Activated effector memory CD4-positive, alpha-beta T cell treated with anti-CD3 and anti-CD28 coated beads, Interleukin-2, amount 50 U/mL, for 16 hours (primary cell): ENCODE measurements around the gene SORD.

Experiments
- DNase-seq: peaks from one replicate; pipeline ENCODE4 v3.0.0-alpha.2; 2020

The SORD gene

DNA sequence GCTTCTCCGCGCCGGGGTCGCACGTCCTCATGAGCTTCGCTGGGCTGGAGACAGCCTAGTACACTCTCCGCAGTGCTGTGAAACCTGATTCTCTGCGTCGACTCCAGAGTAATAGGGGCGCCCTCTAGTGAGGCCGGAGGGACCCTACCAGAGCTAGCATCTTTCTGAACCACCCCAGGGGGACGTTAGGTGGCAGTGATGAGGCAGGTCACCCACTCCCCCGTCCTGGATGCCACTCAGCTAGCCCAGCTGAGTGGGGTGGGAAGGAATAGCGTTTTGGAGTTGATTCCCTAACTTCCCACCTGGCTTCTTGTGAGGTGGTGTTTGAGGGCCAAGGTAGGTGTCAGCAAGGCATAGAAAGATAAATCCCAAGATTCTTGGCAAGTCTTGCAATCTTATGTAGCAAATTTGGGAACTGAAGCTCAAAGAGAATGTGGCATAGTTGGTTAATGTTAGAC, 95.2 kb downstream of the SORD start:
- peak; percentile 93 for DNase-seq

DNA sequence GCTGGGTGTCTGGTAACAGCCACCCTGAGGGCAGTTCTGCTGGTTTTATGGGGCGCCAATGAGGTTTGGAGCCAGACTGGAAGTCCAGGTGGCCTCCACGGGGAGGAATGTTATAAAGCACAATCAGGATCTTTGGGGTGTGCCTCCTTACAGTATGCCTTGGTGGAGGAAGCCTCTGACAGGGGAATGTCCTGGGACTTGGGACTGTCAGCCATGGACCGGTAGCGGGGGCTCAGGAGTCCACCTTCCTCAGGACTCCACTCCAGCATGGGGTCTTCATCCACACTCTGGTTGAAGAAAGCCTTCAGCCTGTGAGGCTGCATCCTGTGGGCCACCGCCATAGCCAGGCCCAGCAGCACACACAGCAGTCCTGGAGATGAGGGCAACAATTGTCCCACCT, 96.0 kb downstream of the SORD start:
- no peak for DNase-seq

DNA sequence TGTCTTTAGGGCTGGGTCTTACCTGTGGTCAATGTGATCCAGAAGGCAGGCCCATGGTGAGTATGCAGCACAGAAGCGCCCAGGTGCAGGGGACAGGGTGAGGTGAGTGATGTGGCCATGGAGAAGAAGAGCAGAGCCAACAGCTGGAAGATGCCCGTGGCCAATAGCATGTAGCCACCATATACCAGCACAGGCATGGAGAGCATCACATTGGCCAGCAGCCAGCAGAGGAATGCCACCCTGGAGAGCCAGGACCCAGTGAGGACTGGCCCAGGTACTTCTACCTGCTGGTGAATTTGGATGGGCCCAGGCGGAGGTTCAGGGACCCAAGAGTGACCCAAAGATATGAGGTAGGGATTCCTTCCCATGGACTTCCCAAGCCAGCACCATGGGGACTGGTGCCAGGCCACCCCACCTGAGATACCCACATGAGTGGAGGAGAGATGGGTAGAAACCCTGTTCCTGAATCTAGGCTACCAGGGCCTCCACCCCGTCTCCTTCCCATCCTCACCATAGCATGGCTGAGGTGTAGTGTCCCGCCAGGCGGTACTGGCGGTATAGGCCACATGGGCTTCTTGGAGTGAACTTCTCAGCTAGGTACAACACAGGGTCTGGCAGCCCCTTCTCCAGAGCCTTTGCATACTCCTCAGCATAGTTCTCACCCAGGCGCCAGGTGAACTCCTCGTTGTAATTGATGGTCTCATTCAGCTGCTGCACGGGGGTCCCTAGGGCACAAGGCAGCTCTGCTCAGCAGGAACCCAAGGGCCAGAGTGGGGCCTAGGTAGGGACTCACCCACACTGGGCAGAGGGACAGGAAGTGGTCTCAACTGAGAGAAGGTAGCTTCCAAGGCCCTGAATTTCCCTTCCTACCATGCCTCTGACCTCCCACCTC, 97.3 kb downstream of the SORD start:
- no peak for DNase-seq

DNA sequence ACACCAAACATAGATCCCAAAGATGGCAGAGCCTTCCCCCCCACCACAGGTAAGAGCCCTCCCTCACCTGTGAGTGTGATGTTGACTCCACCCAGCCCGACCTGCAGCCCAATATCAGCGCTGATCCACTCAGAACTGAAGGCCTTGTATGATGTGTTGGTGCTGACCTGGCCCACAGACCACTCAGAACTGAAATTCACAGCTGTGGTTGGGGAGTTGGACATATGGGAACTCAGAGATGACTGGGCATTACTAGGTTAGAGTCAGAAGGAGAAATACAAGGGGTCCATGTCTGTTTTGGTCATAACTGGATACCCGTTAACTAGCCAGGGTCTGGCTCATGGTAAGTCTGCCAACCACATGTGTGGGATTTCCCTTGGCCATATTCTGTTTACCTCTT, 98.0 kb downstream of the SORD start:
- DNase-seq: no peak

DNA sequence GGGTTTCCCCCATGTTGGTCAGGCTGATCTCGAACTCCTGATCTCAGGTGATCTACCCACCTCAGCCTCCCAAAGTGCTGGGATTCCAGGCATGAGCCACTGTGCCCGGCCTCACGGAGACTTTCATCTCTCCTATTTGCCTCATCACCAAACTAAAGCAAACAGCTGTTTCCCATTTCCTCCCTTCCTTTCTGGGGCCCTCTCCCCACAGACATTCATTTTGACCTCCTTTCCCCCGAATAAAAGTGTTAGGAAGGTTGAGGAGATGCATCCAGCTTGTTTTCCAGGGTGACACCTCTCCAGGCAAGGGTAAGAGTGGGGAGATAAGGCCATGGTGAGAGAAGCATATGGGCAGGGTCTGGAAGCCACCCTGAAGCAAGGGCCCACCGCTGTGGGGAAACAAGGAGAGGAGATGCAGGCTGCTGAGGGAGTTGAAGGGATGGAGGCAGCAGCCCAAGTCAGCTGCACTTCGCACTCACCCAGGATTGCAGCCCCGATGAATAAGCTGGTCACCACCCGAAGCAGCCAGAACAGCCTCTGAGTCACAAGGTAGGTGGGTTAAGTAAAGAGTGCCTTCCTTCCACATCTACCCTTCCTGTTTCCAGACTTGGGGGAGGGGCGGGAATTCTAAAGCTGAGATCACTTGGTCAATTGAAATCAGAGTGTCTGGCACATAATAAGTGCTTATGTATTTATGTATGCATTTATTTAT, 98.9 kb downstream of the SORD start:
- no peak for DNase-seq

DNA sequence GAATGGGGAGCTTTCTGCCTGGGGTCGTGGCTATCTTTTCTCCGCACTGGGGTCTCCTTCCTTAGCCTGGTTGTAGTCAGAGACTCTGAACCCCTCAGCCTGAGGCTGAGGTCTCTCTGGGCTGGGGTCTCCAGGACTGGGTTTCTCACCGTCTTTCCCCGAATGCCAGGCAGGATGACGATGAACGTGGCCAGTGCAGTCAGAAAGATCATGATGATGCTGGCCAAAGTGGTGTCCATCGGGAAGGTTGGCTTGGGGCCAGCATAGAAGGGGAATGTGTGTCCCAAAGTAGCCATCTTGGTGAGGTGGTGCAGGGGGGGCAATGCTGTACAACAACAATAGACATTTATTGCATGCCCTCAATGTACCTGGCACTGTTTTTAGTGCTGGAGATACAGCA, 99.7 kb downstream of the SORD start:
- DNase-seq: no peak

GRCh38 chr15:45123397-45123796, 100.4 kb downstream of the SORD start:
- DNase-seq: no peak

DNA sequence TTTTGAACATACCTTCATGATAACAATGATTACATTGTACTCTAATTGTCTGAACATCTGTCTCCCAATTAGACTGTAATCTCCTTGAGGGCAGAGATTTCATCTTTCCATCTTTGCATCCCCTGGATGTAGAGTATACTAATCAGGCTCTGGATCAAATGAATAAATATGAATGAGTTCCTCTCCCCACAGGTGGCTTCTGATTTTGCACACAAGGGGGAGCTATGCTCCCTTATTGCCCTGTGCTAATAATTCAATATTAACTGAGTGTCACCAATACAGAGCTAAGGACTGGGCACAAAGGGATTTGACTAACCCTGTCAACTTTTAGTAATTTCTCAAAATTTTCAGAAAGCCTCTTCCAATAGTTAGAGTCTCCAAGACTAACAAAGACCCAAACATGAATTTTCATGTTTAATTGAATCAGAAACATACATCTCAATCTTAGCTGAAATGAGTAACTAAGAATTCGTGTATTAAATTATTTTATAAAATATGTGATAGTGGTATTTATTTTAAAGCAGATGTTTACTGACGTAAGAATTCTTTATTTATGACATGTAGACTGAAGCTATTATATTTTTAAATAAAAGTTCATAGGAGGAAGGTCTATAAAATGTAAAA, 103.7 kb downstream of the SORD start:
- DNase-seq: peak; percentile 73
